ENCODE data around the gene ZNF500.

ZNF500 gene

GRCh38 chr16:4765511-4766474, 1.2 kb downstream of the ZNF500 start:
- peak overlapping the region; percentile 41 to 94 for H3K4me3 ChIP-seq (ENCODE audit: insufficient read depth in 1 of 2, low read depth in 1 of 2, low read length in 2 of 2)
- H3K27me3 ChIP-seq (ENCODE audit: control insufficient read depth in 1 of 2, insufficient read depth in 1 of 2, low read length in 2 of 2): no peaks in the 10 kb centered on the region
- H3K4me2 ChIP-seq (ENCODE audit: low read length, poor library complexity, severe bottlenecking): peak overlapping the region; percentile 72
- no peak overlapping the region for H3K14ac ChIP-seq (ENCODE audit: low read length in 2 of 2)
- no peak for DNase-seq
- H2AK5ac ChIP-seq (ENCODE audit: low read length, severe bottlenecking): peak overlapping the region; percentile 36
- H3K4me1 ChIP-seq (ENCODE audit: control insufficient read depth, insufficient read depth, low read depth, low read length): peaks cover 21% of the 10 kb centered on the region
- peak overlapping the region; percentile 94 for H3K9ac ChIP-seq (ENCODE audit: low read length)
- H3K9me3 ChIP-seq (ENCODE audit: control insufficient read depth, low read length): no peaks in the 10 kb centered on the region
- H2BK15ac ChIP-seq (ENCODE audit: low read depth, poor library complexity, severe bottlenecking): no peak overlapping the region
- 84% methylated on average over 26 of the region's 26 CpGs for WGBS
- H2BK5ac ChIP-seq (ENCODE audit: low read depth, low read length, poor library complexity, severe bottlenecking): no peak overlapping the region
- H2AFZ ChIP-seq (ENCODE audit: low read depth, low read length): no peak overlapping the region
- peaks cover 39 to 43% of the 10 kb centered on the region in 2 experiments for H3K36me3 ChIP-seq (ENCODE audit: control insufficient read depth in 1 of 2, insufficient read depth in 2 of 2, low read depth in 1 of 2, low read length in 2 of 2)
- no peak overlapping the region for H3K18ac ChIP-seq (ENCODE audit: low read depth in 1 of 2, low read length in 2 of 2)
- peak overlapping the region; percentile 19 for H4K8ac ChIP-seq (ENCODE audit: low read length)
- H4K91ac ChIP-seq (ENCODE audit: low read length): no peak overlapping the region
- H3K79me1 ChIP-seq (replicated peaks; ENCODE audit: low read length, poor library complexity, severe bottlenecking): peaks cover 32% of the 10 kb centered on the region
- H2BK120ac ChIP-seq (ENCODE audit: low read depth, low read length): no peak overlapping the region
- no peak overlapping the region for H3K27ac ChIP-seq (ENCODE audit: low read length, poor library complexity, severe bottlenecking)
- H2BK12ac ChIP-seq (ENCODE audit: low read length in 2 of 2): no peak overlapping the region
- peak overlapping the region in 1 of 2 experiments; percentile 40 for H3K4ac ChIP-seq (ENCODE audit: low read depth in 1 of 2, low read length in 2 of 2)
- H3K23ac ChIP-seq (ENCODE audit: low read length in 2 of 2): no peak overlapping the region

- no peak overlapping the region for H3K4me3 ChIP-seq (ENCODE audit: insufficient read depth in 1 of 2, low read depth in 1 of 2, low read length in 2 of 2)
- peak overlapping the region; percentile 26 for H3K9ac ChIP-seq (ENCODE audit: low read length)
- no peak overlapping the region for H2BK120ac ChIP-seq (ENCODE audit: low read depth, low read length)
These were observed 3.2 kb downstream of the ZNF500 start for GRCh38 chr16:4763791-4764190.

GRCh38 chr16:4762205-4762604, 4.8 kb downstream of the ZNF500 start:
- no peak overlapping the region for H3K23ac ChIP-seq (ENCODE audit: low read length in 2 of 2)
- no peak overlapping the region for H2BK120ac ChIP-seq (ENCODE audit: low read depth, low read length)
- H3K4me2 ChIP-seq (ENCODE audit: low read length, poor library complexity, severe bottlenecking): no peak overlapping the region
- no peak overlapping the region for H3K27ac ChIP-seq (ENCODE audit: low read length, poor library complexity, severe bottlenecking)
- H3K18ac ChIP-seq (ENCODE audit: low read depth in 1 of 2, low read length in 2 of 2): no peak overlapping the region
- H3K9me3 ChIP-seq (ENCODE audit: control insufficient read depth, low read length): no peaks in the 10 kb centered on the region
- no peak overlapping the region for H3K4ac ChIP-seq (ENCODE audit: low read depth in 1 of 2, low read length in 2 of 2)
- no peak overlapping the region for H2BK5ac ChIP-seq (ENCODE audit: low read depth, low read length, poor library complexity, severe bottlenecking)
- H3K79me1 ChIP-seq (replicated peaks; ENCODE audit: low read length, poor library complexity, severe bottlenecking): peaks cover 43% of the 10 kb centered on the region
- H2BK15ac ChIP-seq (ENCODE audit: low read depth, poor library complexity, severe bottlenecking): no peak overlapping the region
- H3K9ac ChIP-seq (ENCODE audit: low read length): no peak overlapping the region
- no peak overlapping the region for H3K14ac ChIP-seq (ENCODE audit: low read length in 2 of 2)
- no peak overlapping the region for H3K4me3 ChIP-seq (ENCODE audit: insufficient read depth in 1 of 2, low read depth in 1 of 2, low read length in 2 of 2)
- H2BK12ac ChIP-seq (ENCODE audit: low read length in 2 of 2): no peak overlapping the region
- peaks cover 17% of the 10 kb centered on the region for H3K4me1 ChIP-seq (ENCODE audit: control insufficient read depth, insufficient read depth, low read depth, low read length)
- no peak overlapping the region for H2AFZ ChIP-seq (ENCODE audit: low read depth, low read length)
- H4K8ac ChIP-seq (ENCODE audit: low read length): no peak overlapping the region
- no peak overlapping the region for H2AK5ac ChIP-seq (ENCODE audit: low read length, severe bottlenecking)
- H3K36me3 ChIP-seq (ENCODE audit: control insufficient read depth in 1 of 2, insufficient read depth in 2 of 2, low read depth in 1 of 2, low read length in 2 of 2): peaks cover 72 to 75% of the 10 kb centered on the region in 2 experiments
- no peak for DNase-seq
- H4K91ac ChIP-seq (ENCODE audit: low read length): no peak overlapping the region
- no peaks in the 10 kb centered on the region for H3K27me3 ChIP-seq (ENCODE audit: control insufficient read depth in 1 of 2, insufficient read depth in 1 of 2, low read length in 2 of 2)
- WGBS: 98% methylated on average over 9 of the region's 9 CpGs

More at GRCh38 chr16:4763791-4764190, 3.2 kb downstream of the ZNF500 start:
- Histone ChIP-seq H3K27me3 (ENCODE audit: control insufficient read depth in 1 of 2, insufficient read depth in 1 of 2, low read length in 2 of 2) (no peaks in the 10 kb centered on the region), H2AFZ (ENCODE audit: low read depth, low read length) (no peak overlapping the region), H3K23ac (ENCODE audit: low read length in 2 of 2) (no peak overlapping the region), H3K4me2 (ENCODE audit: low read length, poor library complexity, severe bottlenecking) (no peak overlapping the region), H3K79me1 (replicated peaks; ENCODE audit: low read length, poor library complexity, severe bottlenecking) (peaks cover 42% of the 10 kb centered on the region), H2BK12ac (ENCODE audit: low read length in 2 of 2) (no peak overlapping the region), H3K9me3 (ENCODE audit: control insufficient read depth, low read length) (no peaks in the 10 kb centered on the region), H4K91ac (ENCODE audit: low read length) (no peak overlapping the region), H3K27ac (ENCODE audit: low read length, poor library complexity, severe bottlenecking) (no peak overlapping the region), H3K4ac (ENCODE audit: low read depth in 1 of 2, low read length in 2 of 2) (no peak overlapping the region), H2BK5ac (ENCODE audit: low read depth, low read length, poor library complexity, severe bottlenecking) (no peak overlapping the region), H3K18ac (ENCODE audit: low read depth in 1 of 2, low read length in 2 of 2) (no peak overlapping the region), H3K14ac (ENCODE audit: low read length in 2 of 2) (no peak overlapping the region), H3K36me3 (ENCODE audit: control insufficient read depth in 1 of 2, insufficient read depth in 2 of 2, low read depth in 1 of 2, low read length in 2 of 2) (peaks cover 59 to 63% of the 10 kb centered on the region in 2 experiments), H2BK15ac (ENCODE audit: low read depth, poor library complexity, severe bottlenecking) (no peak overlapping the region), H2AK5ac (ENCODE audit: low read length, severe bottlenecking) (no peak overlapping the region), H4K8ac (ENCODE audit: low read length) (no peak overlapping the region), H3K4me1 (ENCODE audit: control insufficient read depth, insufficient read depth, low read depth, low read length) (peaks cover 18% of the 10 kb centered on the region)
- DNase-seq: no peak
- 95% methylated on average over 7 of the region's 7 CpGs for WGBS

GRCh38 chr16:4760221-4760910, 6.6 kb downstream of the ZNF500 start:
- H2AFZ ChIP-seq (ENCODE audit: low read depth, low read length): no peak overlapping the region
- H2BK12ac ChIP-seq (ENCODE audit: low read length in 2 of 2): no peak overlapping the region
- no peak overlapping the region for H3K23ac ChIP-seq (ENCODE audit: low read length in 2 of 2)
- H3K4me3 ChIP-seq (ENCODE audit: insufficient read depth in 1 of 2, low read depth in 1 of 2, low read length in 2 of 2): no peak overlapping the region
- no peak overlapping the region for H2BK5ac ChIP-seq (ENCODE audit: low read depth, low read length, poor library complexity, severe bottlenecking)
- DNase-seq: no peak
- no peaks in the 10 kb centered on the region for H3K9me3 ChIP-seq (ENCODE audit: control insufficient read depth, low read length)
- no peak overlapping the region for H3K18ac ChIP-seq (ENCODE audit: low read depth in 1 of 2, low read length in 2 of 2)
- H3K4me2 ChIP-seq (ENCODE audit: low read length, poor library complexity, severe bottlenecking): no peak overlapping the region
- H3K36me3 ChIP-seq (ENCODE audit: control insufficient read depth in 1 of 2, insufficient read depth in 2 of 2, low read depth in 1 of 2, low read length in 2 of 2): peaks cover 74 to 86% of the 10 kb centered on the region in 2 experiments
- no peak overlapping the region for H2BK15ac ChIP-seq (ENCODE audit: low read depth, poor library complexity, severe bottlenecking)
- H3K9ac ChIP-seq (ENCODE audit: low read length): no peak overlapping the region
- no peak overlapping the region for H3K27ac ChIP-seq (ENCODE audit: low read length, poor library complexity, severe bottlenecking)
- 95% methylated on average over 23 of the region's 23 CpGs for WGBS
- no peak overlapping the region for H3K4ac ChIP-seq (ENCODE audit: low read depth in 1 of 2, low read length in 2 of 2)
- H2AK5ac ChIP-seq (ENCODE audit: low read length, severe bottlenecking): no peak overlapping the region
- H3K4me1 ChIP-seq (ENCODE audit: control insufficient read depth, insufficient read depth, low read depth, low read length): peaks cover 8% of the 10 kb centered on the region
- H4K8ac ChIP-seq (ENCODE audit: low read length): peak overlapping the region; percentile 12
- peak overlapping the region; percentile 59 for H4K91ac ChIP-seq (ENCODE audit: low read length)
- no peak overlapping the region for H3K14ac ChIP-seq (ENCODE audit: low read length in 2 of 2)
- H3K27me3 ChIP-seq (ENCODE audit: control insufficient read depth in 1 of 2, insufficient read depth in 1 of 2, low read length in 2 of 2): no peaks in the 10 kb centered on the region
- H2BK120ac ChIP-seq (ENCODE audit: low read depth, low read length): no peak overlapping the region
- peaks cover 45% of the 10 kb centered on the region for H3K79me1 ChIP-seq (replicated peaks; ENCODE audit: low read length, poor library complexity, severe bottlenecking)
